Neural cell (in vitro differentiated cells): ENCODE measurements around the gene GAS2L3.

Source experiments
- CTCF ChIP-seq: fragments of 450-650 bp; IDR thresholded peaks from 2 replicates; pipeline ENCODE4 v1.5.1; 2014; ENCODE audit warnings: antibody characterized with exemption, mild to moderate bottlenecking, moderate library complexity; ENCODE audit not compliant: poor library complexity, severe bottlenecking
- TAF1 ChIP-seq: IDR thresholded peaks from 2 replicates; pipeline ENCODE4 v1.6.1; 2012; ENCODE audit warnings: low read depth

GRCh38 chr12:100674036-100674888 lies 100.8 kb downstream of the GAS2L3 start:
- TF ChIP-seq TAF1 = no peak
- no peak for TF ChIP-seq CTCF
